ENCODE data around the gene SUV39H1.
"Not testable (repeated sequence)": the region's sequence is repeated elsewhere in the genome, so short reads cannot be mapped to it uniquely, and the experiment has no call there.

Gene SUV39H1

DNA sequence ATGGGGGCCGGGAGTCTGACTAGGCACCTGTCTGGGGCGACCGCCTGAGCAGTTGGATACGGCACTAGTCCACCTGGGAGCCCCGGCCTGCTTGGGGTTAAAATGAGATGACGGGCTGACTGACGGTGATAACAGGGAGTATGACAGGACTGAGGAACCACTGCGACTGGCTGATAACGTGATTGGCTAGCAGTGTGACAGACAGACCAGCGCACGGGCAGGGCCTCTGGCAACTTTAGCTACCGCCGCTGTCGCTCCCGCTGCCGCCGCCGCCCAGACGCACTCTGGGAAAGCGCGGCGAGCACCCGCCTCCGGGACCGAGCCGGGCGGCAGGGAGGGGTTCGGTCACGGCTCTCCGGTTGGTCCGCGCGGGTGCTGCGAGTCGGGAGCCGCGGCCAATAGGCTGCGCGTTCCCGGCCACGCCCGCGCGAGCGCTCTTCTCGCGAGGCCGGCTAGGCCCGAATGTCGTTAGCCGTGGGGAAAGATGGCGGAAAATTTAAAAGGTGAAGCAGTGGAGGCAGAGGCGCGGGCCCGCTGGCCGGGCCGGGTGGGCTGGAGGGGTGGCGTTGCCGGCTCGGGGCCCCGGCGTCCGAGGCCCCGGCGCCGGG is at the start of gene SUV39H1:
SUV39H1 (plus strand) TSS at position 434 of the 608 bp plus-strand sequence; CDS start at position 485, 51 bp downstream.
- peak; percentile 92 for DNase-seq (ENCODE audit: low read depth)
- peak within 1 kb of the TSS; percentile 75 for H3K4me3 ChIP-seq (ENCODE audit: low read depth, low read length)
- TF ChIP-seq MAX (IDR thresholded peaks at IDR 0.05; ENCODE audit: low read depth, low read length) (peak; percentile 3; the same call in 1 of the 2 replicates), POLR2A (IDR thresholded peaks at IDR 0.05; ENCODE audit: extremely low read depth, insufficient read length) (peak; percentile 52), MYC (IDR thresholded peaks at IDR 0.05; ENCODE audit: low read depth, low read length) (peak; percentile 41; the same call in 1 of the 2 replicates), CTCF (IDR thresholded peaks at IDR 0.05; ENCODE audit: low read depth, low read length) (no peak)

DNA sequence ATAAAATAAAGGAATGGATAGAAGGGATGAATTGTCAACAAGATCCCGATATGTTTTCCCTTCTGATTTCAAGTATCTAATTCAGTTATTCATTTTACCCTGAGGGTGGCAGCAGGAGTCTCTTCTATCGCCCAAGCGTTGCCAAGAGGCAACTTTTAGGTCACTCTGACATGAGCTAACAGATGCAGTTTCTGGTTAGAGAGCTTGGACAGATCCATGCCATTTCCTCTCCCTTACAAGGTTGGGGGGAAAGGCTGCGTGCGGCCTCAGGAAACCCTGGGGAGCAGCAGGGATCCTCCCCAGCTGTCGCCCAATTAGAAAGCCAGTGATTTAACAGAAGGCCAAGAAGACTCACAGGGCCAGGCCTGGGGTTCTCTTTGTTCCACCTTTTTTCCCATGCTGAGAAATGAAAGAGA is 48.2 kb upstream of the SUV39H1 start:
- H3K4me3 ChIP-seq (ENCODE audit: low read depth, low read length) = no peak overlapping the region
- peak; percentile 77 for DNase-seq (ENCODE audit: low read depth)
- TF ChIP-seq MYC (IDR thresholded peaks at IDR 0.05; ENCODE audit: low read depth, low read length) (peak; percentile 43; the same call in 1 of the 2 replicates), MAX (IDR thresholded peaks at IDR 0.05; ENCODE audit: low read depth, low read length) (no peak), POLR2A (IDR thresholded peaks at IDR 0.05; ENCODE audit: extremely low read depth, insufficient read length) (no peak), CTCF (IDR thresholded peaks at IDR 0.05; ENCODE audit: low read depth, low read length) (peak; percentile 8)

DNA sequence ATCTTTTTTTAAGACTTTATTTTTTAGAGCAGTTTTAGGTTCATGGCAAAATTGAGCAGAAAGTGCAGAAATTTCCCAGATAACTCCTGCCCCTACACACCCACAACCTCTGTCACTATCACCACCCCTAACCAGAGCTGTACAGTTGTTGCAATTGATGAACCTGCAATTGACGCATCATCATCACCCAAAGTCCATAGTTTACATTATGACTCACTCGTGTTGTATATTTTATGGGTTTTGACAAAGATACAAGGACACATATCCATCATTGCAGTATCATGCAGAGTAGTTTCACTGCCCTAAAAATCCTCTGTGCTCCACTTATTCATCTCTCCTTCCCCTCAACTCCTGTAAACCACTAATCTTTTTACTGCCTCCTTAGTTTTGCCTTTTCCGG is 47.4 kb upstream of the SUV39H1 start:
- DNase-seq (ENCODE audit: low read depth) = no peak
- no peak for TF ChIP-seq CTCF (IDR thresholded peaks at IDR 0.05; ENCODE audit: low read depth, low read length)
- no peak for TF ChIP-seq MAX (IDR thresholded peaks at IDR 0.05; ENCODE audit: low read depth, low read length)
- no peak overlapping the region for H3K4me3 ChIP-seq (ENCODE audit: low read depth, low read length)

DNA sequence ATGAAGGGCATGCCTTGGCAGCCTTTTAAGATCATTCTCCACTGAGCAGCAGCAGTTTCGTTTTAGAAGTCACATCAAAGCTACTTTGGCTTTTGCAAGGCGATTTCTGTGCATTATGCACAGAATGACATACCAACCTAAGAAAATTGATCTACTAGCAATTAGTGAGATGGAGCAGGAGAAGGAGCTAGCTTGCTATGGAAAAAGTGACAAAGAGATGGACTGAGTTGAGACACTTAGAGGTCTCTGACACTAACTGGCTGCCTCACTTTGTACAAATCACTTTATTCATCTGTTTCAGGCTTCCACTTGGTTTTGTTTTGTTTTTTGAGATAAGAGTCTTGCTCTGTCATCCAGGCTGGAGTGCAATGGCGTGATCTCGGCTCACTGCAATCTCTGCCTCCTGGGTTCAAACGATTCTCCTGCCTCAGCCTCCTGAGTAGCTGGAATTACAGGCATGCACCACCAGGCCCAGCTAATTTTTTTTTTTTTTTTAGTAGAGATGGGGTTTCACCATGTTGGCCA is 44.4 kb upstream of the SUV39H1 start:
- not testable (repeated sequence) for DNase-seq (ENCODE audit: low read depth); H3K4me3 ChIP-seq (ENCODE audit: low read depth, low read length)

GRCh38 chrX:48654746-48655145 is 41.8 kb upstream of the SUV39H1 start:
- DNase-seq (ENCODE audit: low read depth) = not testable (repeated sequence)

DNA sequence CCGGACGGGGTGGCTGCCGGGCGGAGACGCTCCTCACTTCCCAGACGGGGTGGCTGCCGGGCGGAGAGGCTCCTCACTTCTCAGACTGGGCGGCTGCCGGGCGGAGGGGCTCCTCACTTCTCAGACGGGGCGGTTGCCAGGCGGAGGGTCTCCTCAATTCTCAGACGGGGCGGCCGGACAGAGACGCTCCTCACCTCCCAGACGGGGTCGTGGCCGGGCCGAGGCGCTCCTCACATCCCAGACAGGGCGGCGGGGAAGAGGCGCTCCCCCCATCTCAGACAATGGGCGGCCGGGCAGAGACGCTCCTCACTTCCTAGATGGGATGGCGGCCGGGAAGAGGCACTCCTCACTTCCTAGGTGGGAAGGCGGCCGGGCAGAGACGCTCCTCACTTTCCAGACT is 36.8 kb upstream of the SUV39H1 start:
- H3K4me3 ChIP-seq (ENCODE audit: low read depth, low read length); DNase-seq (ENCODE audit: low read depth): not testable (repeated sequence)

More at GRCh38 chrX:48654746-48655145, 41.8 kb upstream of the SUV39H1 start:
- not testable (repeated sequence) for H3K4me3 ChIP-seq (ENCODE audit: low read depth, low read length)

- H3K4me3 ChIP-seq (ENCODE audit: low read depth, low read length) = no peak overlapping the region
- no peak for TF ChIP-seq CTCF (IDR thresholded peaks at IDR 0.05; ENCODE audit: low read depth, low read length)
- DNase-seq (ENCODE audit: low read depth) = no peak
These were observed 33.3 kb upstream of the SUV39H1 start for GRCh38 chrX:48663241-48663640.

- no peak for DNase-seq (ENCODE audit: low read depth)
- no peak overlapping the region for H3K4me3 ChIP-seq (ENCODE audit: low read depth, low read length)
- TF ChIP-seq MAX (IDR thresholded peaks at IDR 0.05; ENCODE audit: low read depth, low read length) (no peak), CTCF (IDR thresholded peaks at IDR 0.05; ENCODE audit: low read depth, low read length) (no peak), POLR2A (IDR thresholded peaks at IDR 0.05; ENCODE audit: extremely low read depth, insufficient read length) (no peak), MYC (IDR thresholded peaks at IDR 0.05; ENCODE audit: low read depth, low read length) (no peak)
These were observed 32.4 kb upstream of the SUV39H1 start for GRCh38 chrX:48664156-48664555.
